Endothelial cell of umbilical vein (primary cell): Measurements from ENCODE around the gene KLK8. TPM values are rescaled to one million over a fixed set of nuclear protein-coding genes. Genes with fewer than 3 reads are reported as not detected.

Experiments
- BruUV-seq: library from RNA; stranded (reverse); fragments of 400-500 nt; replicated peaks from 2 replicates; lab custom pipeline; 2021; lab: Mats Ljungman, UMichigan
- CTCF ChIA-PET: fragments of 300-600, 350-600 bp; sonication (Branson Sonifier 250); formaldehyde crosslinking; loops from one replicate; lab custom pipeline; 2021; ENCODE audit warnings: antibody characterized with exemption, inconsistent platforms; lab: Charles Lee
- POLR2A ChIA-PET: fragments of 300-600, 350-600 bp; sonication (Branson Sonifier 250); formaldehyde crosslinking; loops from one replicate; lab custom pipeline; 2021; ENCODE audit warnings: antibody characterized with exemption, inconsistent platforms; lab: Charles Lee
- DNase-seq: peaks from one replicate; pipeline ENCODE4 v3.0.0-alpha.2; 2011; ENCODE audit warnings: low read depth, low spot score
- FAIRE-seq: peaks from 2 replicates; lab custom pipeline; 2011; peaks lifted over from hg19 to GRCh38; lab: Jason Lieb, UNC
- H2AFZ ChIP-seq: 2 replicates; pipeline ENCODE4 v1.6.0; 2012; ENCODE audit warnings: low read depth, low read length, control low read depth, inconsistent platforms
- H3K27ac ChIP-seq: 2 replicates; pipeline ENCODE4 v1.5.1; 2011; ENCODE audit warnings: low read depth, mild to moderate bottlenecking, control low read depth, low read length, moderate library complexity; ENCODE audit not compliant: insufficient read depth
- H3K27me3 ChIP-seq, 2 experiments: 2 replicates each; pipeline versions ENCODE4 v1.6.0 to v1.6.1; 2011; ENCODE audit warnings: low read length in 2 of 2, mixed read lengths in 1 of 2; ENCODE audit not compliant: control insufficient read depth in 2 of 2, insufficient read depth in 2 of 2
- H3K36me3 ChIP-seq, 2 experiments: 2 replicates in 1 of 2; 3 replicates in 1 of 2; pipeline ENCODE4 v1.5.1; 2011; ENCODE audit warnings: low read length in 2 of 2, mild to moderate bottlenecking in 1 of 2, moderate library complexity in 1 of 2; ENCODE audit not compliant: control insufficient read depth in 2 of 2, insufficient read depth in 2 of 2; ENCODE audit errors: extremely low read depth in 1 of 2
- H3K4me1 ChIP-seq: 3 replicates; pipeline ENCODE4 v1.5.1; 2011; ENCODE audit warnings: mild to moderate bottlenecking, low read length; ENCODE audit not compliant: control insufficient read depth, insufficient read depth; ENCODE audit errors: extremely low read depth
- H3K4me2 ChIP-seq: 2 replicates; pipeline ENCODE4 v1.6.1; 2011; ENCODE audit warnings: low read length, control low read depth, mixed read lengths; ENCODE audit not compliant: insufficient read depth
- H3K4me3 ChIP-seq, 3 experiments: fragments of 200-600 bp in 1 of 3; sonication (generic), shearing (Covaris generic) in 1 of 3; replicated peaks in 1 of 3; 2 replicates each; pipeline ENCODE4 v1.5.1; 2011 to 2016; ENCODE audit warnings: control low read depth in 3 of 3, low read length in 3 of 3, mild to moderate bottlenecking in 2 of 3, inconsistent platforms in 1 of 3, low read depth in 1 of 3, moderate library complexity in 1 of 3; ENCODE audit not compliant: insufficient read depth in 1 of 3
- H3K79me2 ChIP-seq: 2 replicates; pipeline ENCODE4 v1.6.0; 2012; ENCODE audit warnings: low read length, inconsistent platforms; ENCODE audit not compliant: control insufficient read depth, insufficient read depth
- H3K9ac ChIP-seq: replicated peaks from 2 replicates; pipeline ENCODE3; 2011; ENCODE audit warnings: low read length, control low read depth; ENCODE audit not compliant: insufficient read depth; ENCODE audit errors: extremely low read depth
- H3K9me1 ChIP-seq: replicated peaks from 3 replicates; pipeline ENCODE4 v1.6.0; 2011; ENCODE audit warnings: mild to moderate bottlenecking, low read length; ENCODE audit not compliant: control insufficient read depth, insufficient read depth; ENCODE audit errors: extremely low read depth
- H3K9me3 ChIP-seq: replicated peaks from 2 replicates; pipeline ENCODE4 v1.5.1; 2012; ENCODE audit warnings: low read length, inconsistent platforms; ENCODE audit not compliant: control insufficient read depth, insufficient read depth
- H4K20me1 ChIP-seq: replicated peaks from 2 replicates; pipeline ENCODE3; 2011; ENCODE audit warnings: mild to moderate bottlenecking, low read length; ENCODE audit not compliant: control insufficient read depth, insufficient read depth; ENCODE audit errors: extremely low read depth
- EZH2 ChIP-seq: IDR thresholded peaks from 2 replicates; pipeline ENCODE4 v1.6.1; 2012; ENCODE audit warnings: borderline replicate concordance, low read depth, mild to moderate bottlenecking, moderate library complexity, low read length, inconsistent platforms; ENCODE audit not compliant: severe bottlenecking
- FOS ChIP-seq: IDR thresholded peaks from 2 replicates; pipeline ENCODE4 v1.6.1; 2011; ENCODE audit warnings: mild to moderate bottlenecking, low read length, moderate library complexity, borderline replicate concordance; ENCODE audit not compliant: insufficient read depth
- GATA2 ChIP-seq: IDR thresholded peaks from 2 replicates; pipeline ENCODE4 v1.7.0; 2011; ENCODE audit warnings: low read depth, mild to moderate bottlenecking, moderate library complexity, mixed read lengths, low read length; ENCODE audit not compliant: insufficient read length, insufficient read depth
- JUN ChIP-seq: IDR thresholded peaks from 2 replicates; pipeline ENCODE4 v1.6.1; 2011; ENCODE audit warnings: borderline replicate concordance, low read depth; ENCODE audit not compliant: insufficient read length, insufficient read depth
- MYC ChIP-seq: IDR thresholded peaks from one replicate; pipeline ENCODE4 v1.6.1; 2011; ENCODE audit warnings: mild to moderate bottlenecking, low read depth, low read length
- POLR2A ChIP-seq: IDR thresholded peaks from 2 replicates; pipeline ENCODE4 v1.6.1; 2012; ENCODE audit warnings: low read depth, mild to moderate bottlenecking, control low read depth, low read length
- POLR2AphosphoS5 ChIP-seq: IDR thresholded peaks from 2 replicates; pipeline ENCODE4 v1.6.1; 2012; ENCODE audit warnings: low read depth, mild to moderate bottlenecking, control low read depth, low read length, moderate library complexity; ENCODE audit not compliant: insufficient read depth
- dilution Hi-C: fragments of 300-500 bp; cut with MboI; formaldehyde crosslinking; loops from one replicate; pipeline ENCODE4 v1.15.0; 2019; ENCODE audit warnings: low sequenced_read_pairs; ENCODE audit not compliant: extremely low pct_ligation_motif_present
- intact Hi-C: fragments of 100-400 bp; cut with micrococcal nuclease; formaldehyde crosslinking; loops from one replicate; pipeline ENCODE4 v1.10.0; 2022
- polyA plus RNA-seq, 4 experiments: library from polyadenylated mRNA; depleted of rRNA in 3 of 4; stranded (reverse) in 3 of 4; unstranded in 1 of 4; fragments of >200 nt; gene quantifications; 2 replicates each; pipeline versions ENCODE4 v1.2.1 to v1.2.3, GENCODE V29; 2011 to 2012; ENCODE audit warnings: missing spikeins in 1 of 4
- total RNA-seq: library from RNA; stranded (reverse); gene quantifications from 2 replicates; pipeline ENCODE4 v1.2.3, GENCODE V29; 2021
- TF ChIP-seq, protein P1 (sequence below), 2 donors: IDR thresholded peaks; 1 replicate in 1 of 2; 2 replicates in 1 of 2; pipeline ENCODE4 v1.5.1; 2011; ENCODE audit warnings: low read length in 2 of 2, mild to moderate bottlenecking in 2 of 2, moderate library complexity in 2 of 2, control low read depth in 1 of 2, inconsistent platforms in 1 of 2, low read depth in 1 of 2; ENCODE audit not compliant: insufficient read depth in 1 of 2; ENCODE audit errors: extremely low read depth in 1 of 2
- TF ChIP-seq, protein P2 (sequence below): IDR thresholded peaks from 2 replicates; pipeline ENCODE4 v1.6.1; 2011; ENCODE audit not compliant: insufficient read depth, insufficient read length

Gene KLK8
- total and polyA plus RNA-seq, 2 donors (not counting 3 experiments of a cell fraction or from before 2014, with no cell fraction given) = not detected

DNA sequence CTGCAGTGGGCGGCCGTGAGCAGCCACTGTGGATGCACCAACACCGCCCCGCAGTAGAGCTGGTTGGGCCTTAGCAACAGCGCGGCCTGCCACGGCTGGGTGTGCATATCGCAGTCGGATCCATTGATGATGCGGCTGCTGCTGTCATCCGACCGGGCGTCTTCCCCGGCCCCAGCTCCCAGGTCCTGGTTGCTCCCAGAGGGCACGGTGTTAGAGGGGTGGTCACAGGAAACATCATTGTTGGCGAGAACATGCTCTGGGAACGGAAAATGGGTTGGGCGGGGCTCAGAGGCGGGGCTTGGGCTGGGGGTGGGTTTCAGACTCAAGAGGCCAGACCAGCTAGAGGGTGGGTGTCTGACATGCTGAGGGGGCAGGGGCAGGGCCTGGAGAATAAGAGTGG is 51.5 kb downstream of the KLK8 start:
- Histone ChIP-seq H3K4me1 (no peaks in the 10 kb centered on the region), H3K9me3 (no peaks in the 10 kb centered on the region), H3K4me3 (no peak overlapping the region), H3K9me1 (no peaks in the 10 kb centered on the region), H4K20me1 (no peaks in the 10 kb centered on the region), H3K79me2 (no peaks in the 10 kb centered on the region), H3K27me3 (no peaks in the 10 kb centered on the region), H3K27ac (no peak overlapping the region), H3K9ac (no peak overlapping the region), H3K36me3 (no peaks in the 10 kb centered on the region), H2AFZ (no peak overlapping the region), H3K4me2 (no peak overlapping the region)
- TF ChIP-seq EZH2 (no peak), POLR2A (no peak)
- TF ChIP-seq, protein P1, sequence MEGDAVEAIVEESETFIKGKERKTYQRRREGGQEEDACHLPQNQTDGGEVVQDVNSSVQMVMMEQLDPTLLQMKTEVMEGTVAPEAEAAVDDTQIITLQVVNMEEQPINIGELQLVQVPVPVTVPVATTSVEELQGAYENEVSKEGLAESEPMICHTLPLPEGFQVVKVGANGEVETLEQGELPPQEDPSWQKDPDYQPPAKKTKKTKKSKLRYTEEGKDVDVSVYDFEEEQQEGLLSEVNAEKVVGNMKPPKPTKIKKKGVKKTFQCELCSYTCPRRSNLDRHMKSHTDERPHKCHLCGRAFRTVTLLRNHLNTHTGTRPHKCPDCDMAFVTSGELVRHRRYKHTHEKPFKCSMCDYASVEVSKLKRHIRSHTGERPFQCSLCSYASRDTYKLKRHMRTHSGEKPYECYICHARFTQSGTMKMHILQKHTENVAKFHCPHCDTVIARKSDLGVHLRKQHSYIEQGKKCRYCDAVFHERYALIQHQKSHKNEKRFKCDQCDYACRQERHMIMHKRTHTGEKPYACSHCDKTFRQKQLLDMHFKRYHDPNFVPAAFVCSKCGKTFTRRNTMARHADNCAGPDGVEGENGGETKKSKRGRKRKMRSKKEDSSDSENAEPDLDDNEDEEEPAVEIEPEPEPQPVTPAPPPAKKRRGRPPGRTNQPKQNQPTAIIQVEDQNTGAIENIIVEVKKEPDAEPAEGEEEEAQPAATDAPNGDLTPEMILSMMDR (IDR thresholded peaks at IDR 0.05; ENCODE audit: extremely low read depth in 1 of 2, insufficient read depth in 1 of 2, low read depth in 1 of 2, low read length in 2 of 2) = no peak
- dilution Hi-C loops = no loop called here
- DNase-seq (no peak), FAIRE-seq (no peak)
- intact Hi-C loops = no loop called here
- POLR2A ChIA-PET = no interaction called here
- no TSS peak for BruUV-seq
- CTCF ChIA-PET = interaction anchor here (1.4 kb wide), 1 partner anchor 67 kb away, joined by 4 read pairs; no protein-coding TSS in a partner anchor

DNA sequence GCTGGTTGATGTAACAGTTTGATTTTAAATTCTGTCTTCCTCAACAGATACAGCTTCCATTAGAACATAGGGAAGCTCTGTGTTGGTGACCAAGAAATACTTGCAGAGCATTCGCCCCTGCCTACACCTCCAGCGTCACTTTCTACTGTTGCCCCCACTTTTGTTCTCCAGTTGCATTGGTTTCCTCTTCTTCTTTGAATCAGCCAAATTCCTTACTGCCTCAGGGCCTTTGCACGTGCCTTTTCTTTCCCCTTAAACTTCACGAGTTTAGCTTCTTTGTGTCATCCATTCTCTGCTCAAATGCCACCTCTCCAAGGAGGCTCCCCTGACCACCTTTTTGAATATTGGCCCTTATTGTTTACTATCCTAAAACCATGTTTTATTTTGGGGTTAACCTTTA is 54.3 kb downstream of the KLK8 start:
- H3K4me3 ChIP-seq = no peak overlapping the region
- no peak overlapping the region for H3K9ac ChIP-seq
- H4K20me1 ChIP-seq = no peaks in the 10 kb centered on the region
- POLR2A ChIA-PET = no interaction called here
- DNase-seq (no peak), FAIRE-seq (no peak)
- intact Hi-C loops = no loop called here
- no peaks in the 10 kb centered on the region for H3K27me3 ChIP-seq
- no peak overlapping the region for H3K27ac ChIP-seq
- H2AFZ ChIP-seq = no peak overlapping the region
- BruUV-seq = no TSS peak
- H3K79me2 ChIP-seq = no peaks in the 10 kb centered on the region
- CTCF ChIA-PET = interaction anchor here (0.6 to 1.6 kb wide), 2 partner anchors 23 to 25 kb away, joined by 3 to 12 read pairs; no protein-coding TSS in a partner anchor
- H3K9me3 ChIP-seq = no peaks in the 10 kb centered on the region
- H3K36me3 ChIP-seq = no peaks in the 10 kb centered on the region
- no peaks in the 10 kb centered on the region for H3K9me1 ChIP-seq
- dilution Hi-C loops = no loop called here
- TF ChIP-seq, protein P1 (IDR thresholded peaks at IDR 0.05; ENCODE audit: extremely low read depth in 1 of 2, insufficient read depth in 1 of 2, low read depth in 1 of 2, low read length in 2 of 2) = no peak
- TF ChIP-seq POLR2AphosphoS5 (no peak), FOS (no peak), MYC (no peak), POLR2A (no peak), EZH2 (no peak), GATA2 (no peak), JUN (no peak)
- TF ChIP-seq, protein P2, sequence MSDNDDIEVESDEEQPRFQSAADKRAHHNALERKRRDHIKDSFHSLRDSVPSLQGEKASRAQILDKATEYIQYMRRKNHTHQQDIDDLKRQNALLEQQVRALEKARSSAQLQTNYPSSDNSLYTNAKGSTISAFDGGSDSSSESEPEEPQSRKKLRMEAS = no peak
- H3K4me2 ChIP-seq = no peak overlapping the region
- no peaks in the 10 kb centered on the region for H3K4me1 ChIP-seq
